Motor neuron (in vitro differentiated cells): Measurements from ENCODE around the gene BORCS8. TPM values are rescaled to one million over a fixed set of nuclear protein-coding genes. Genes with fewer than 3 reads are reported as not detected.
"Not testable (repeated sequence)": the region's sequence is repeated elsewhere in the genome, so short reads cannot be mapped to it uniquely, and the experiment has no call there.

ENCODE experiments used
- ATAC-seq, 8 experiments: fragments of 200-7000 bp; cut with Tn5 transposase; replicated peaks in 6 of 8; 2 replicates each; pipeline ENCODE4 v1.8.0; 2021; ENCODE audit warnings: mild to moderate bottlenecking in 8 of 8, moderate library complexity in 8 of 8
- H3K27ac ChIP-seq, 2 donors: fragments of 250-450 bp; sonication (Bioruptor Pico); 2 replicates each; pipeline ENCODE4 v1.9.0; 2021; ENCODE audit warnings: antibody characterized with exemption in 2 of 2, mild to moderate bottlenecking in 2 of 2, moderate library complexity in 1 of 2
- H3K4me1 ChIP-seq, 2 donors: fragments of 250-450 bp; sonication (Bioruptor Pico); replicated peaks in 1 of 2; 2 replicates each; pipeline ENCODE4 v1.6.1; 2021; ENCODE audit warnings: antibody characterized with exemption in 2 of 2, mild to moderate bottlenecking in 2 of 2, moderate library complexity in 1 of 2
- H3K4me3 ChIP-seq, 5 donors: fragments of 250-450 bp; sonication (Bioruptor Pico); 2 replicates each; pipeline ENCODE4 v1.9.0; 2021; ENCODE audit warnings: antibody characterized with exemption in 5 of 5, mild to moderate bottlenecking in 5 of 5, moderate library complexity in 4 of 5
- WGBS, 10 experiments: fragments of 450-650 bp; shearing (Covaris generic); methylation state at CpG; one replicate each; pipeline ENCODE4 v1.0.0; 2022; 5-methylcytosine and 5-hydroxymethylcytosine counted together
- in situ Hi-C, 9 experiments: fragments of 400-800 bp; cut with MboI; loops; one replicate each; pipeline ENCODE4 v1.15.0; 2021; ENCODE audit warnings: low sequenced_read_pairs in 9 of 9, low pct_unique_long_range_greater_than_20kb in 2 of 9; ENCODE audit not compliant: unreplicated experiment in 9 of 9
- total RNA-seq, 8 experiments: library from RNA; unstranded; fragments of 300-600 nt; gene quantifications; 2 replicates each; pipeline versions ENCODE4 v1.2.3 to v1.2.4, GENCODE V29; 2022

BORCS8 gene
- total RNA-seq, 8 experiments from 2014 or later, result 15.3 to 25.8 (median 19.8) TPM

DNA sequence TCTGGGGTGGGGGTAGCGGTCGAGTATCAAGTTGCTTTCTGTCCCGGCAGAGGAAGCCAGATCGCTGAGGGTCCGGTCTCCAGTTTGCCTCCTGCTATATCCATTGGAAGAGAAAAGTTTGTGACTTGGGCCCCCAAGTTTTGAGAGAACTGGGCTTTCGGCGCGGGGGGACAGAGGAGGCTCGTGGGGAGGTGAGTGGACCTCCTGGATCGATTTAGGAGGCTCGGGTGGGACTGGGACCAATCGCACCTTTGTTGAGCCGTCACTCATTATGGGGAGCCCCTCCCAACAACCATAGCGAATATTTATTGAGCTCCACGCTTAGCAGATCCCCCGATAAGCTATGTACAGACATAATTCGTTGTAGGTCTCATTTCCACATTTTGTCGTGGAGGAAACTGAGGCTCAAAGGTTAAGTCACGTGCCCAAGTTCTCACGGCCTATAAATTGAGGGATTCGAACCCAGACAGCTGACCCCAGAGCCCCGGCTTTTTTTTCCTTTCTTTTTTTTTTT lies 1.0 kb upstream of the BORCS8 start:
- ATAC-seq, result peak in 3 of 8 experiments; percentile 6 to 11 (median 6)
- Histone ChIP-seq H3K4me1 (peaks cover 5 to 7% of the 10 kb centered on the region in 2 donors), H3K27ac (peak overlapping the region in 1 of 2 donors; percentile 28), H3K4me3 (peak overlapping the region; percentile 69 to 99 (median 87))
- 0 to 6% (median 3%) methylated on average over 2 to 13 of the region's 22 CpGs; no CpG with 5 or more reads in 1 of the 10 experiments for WGBS, 10 experiments
- in situ Hi-C loops, result no loop called here

GRCh38 chr19:19191768-19192077 lies 229 bp downstream of the BORCS8 start:
- in situ Hi-C loops, result no loop called here
- whole genome bisulfite sequencing, 10 experiments, result 0% methylated on average over 3 to 8 of the region's 17 CpGs; no CpG with 5 or more reads in 7 of the 10 experiments
- peak overlapping the region; percentile 69 to 99 (median 87) for H3K4me3 ChIP-seq
- H3K27ac ChIP-seq, result peak overlapping the region; percentile 86 to 92
- ATAC-seq, result peak in 2 of 8 experiments; percentile 3 to 5
- peaks cover 5 to 7% of the 10 kb centered on the region in 2 donors for H3K4me1 ChIP-seq

- H3K4me3 ChIP-seq, result no peak overlapping the region
- 80 to 100% (median 88%) methylated on average over 1 to 4 of the region's 14 CpGs; no CpG with 5 or more reads in 6 of the 10 experiments for WGBS, 10 experiments
- in situ Hi-C loops, result no loop called here
- H3K27ac ChIP-seq, result no peak overlapping the region
- ATAC-seq, result no peak
- peaks cover 4 to 5% of the 10 kb centered on the region in 2 donors for H3K4me1 ChIP-seq
Measured at GRCh38 chr19:19186742-19187141, 5.2 kb downstream of the BORCS8 start.

DNA sequence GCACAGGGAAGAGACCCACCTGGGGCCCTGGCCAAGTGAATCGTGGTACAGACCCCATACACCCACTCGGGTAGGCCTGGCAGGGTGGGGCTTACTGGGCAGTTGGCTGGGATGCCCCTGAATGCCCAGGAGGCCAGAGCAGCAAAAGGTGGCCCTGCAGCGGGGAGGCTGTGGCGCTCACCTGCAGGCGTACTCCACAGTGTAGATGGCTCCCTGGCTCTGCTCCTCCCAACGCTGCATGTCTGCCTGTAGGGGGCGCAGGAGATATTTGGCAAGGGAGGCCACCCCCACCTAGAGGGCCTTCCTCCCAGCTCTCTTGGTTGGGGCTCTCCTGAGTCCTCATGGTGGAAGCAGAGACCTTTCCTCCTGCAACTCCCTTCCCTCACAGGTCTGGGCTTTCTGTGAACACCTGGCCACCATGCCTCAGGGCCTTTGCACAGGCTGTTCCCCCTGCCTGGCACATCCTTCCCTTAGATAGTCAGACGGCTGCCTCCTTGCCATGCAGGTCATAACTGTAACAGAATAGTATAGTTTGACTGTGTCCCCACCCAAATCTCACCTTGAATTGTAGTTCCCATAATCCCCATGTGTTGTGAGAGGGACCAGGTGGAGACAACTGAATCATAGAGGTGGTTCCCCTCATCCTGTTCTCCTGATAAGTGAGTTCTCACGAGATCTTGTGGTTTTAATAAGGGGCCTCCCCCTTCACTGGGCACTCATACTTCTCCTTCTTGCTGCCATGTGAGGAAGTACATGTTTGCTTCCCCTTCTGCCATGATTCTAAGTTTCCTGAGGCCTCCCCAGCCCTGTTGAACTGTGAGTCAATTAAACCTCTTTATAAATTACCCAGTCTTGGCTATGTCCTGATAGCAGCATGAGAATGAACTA lies 5.9 kb downstream of the BORCS8 start:
- H3K27ac ChIP-seq, result no peak overlapping the region
- 72 to 100% (median 80%) methylated on average over 1 to 5 of the region's 9 CpGs; no CpG with 5 or more reads in 7 of the 10 experiments for WGBS, 10 experiments
- in situ Hi-C loops, result no loop called here
- H3K4me1 ChIP-seq, result peaks cover 2 to 4% of the 10 kb centered on the region in 2 donors
- ATAC-seq, result peak in 6 of 8 experiments; percentile 13 to 100 (median 66)
- H3K4me3 ChIP-seq, result no peak overlapping the region

GRCh38 chr19:19181488-19181998 lies 10.4 kb downstream of the BORCS8 start:
- in situ Hi-C loops, result no loop called here
- 68 to 100% (median 91%) methylated on average over 1 to 8 of the region's 9 CpGs; no CpG with 5 or more reads in 2 of the 10 experiments for WGBS, 10 experiments
- no peak overlapping the region for H3K27ac ChIP-seq
- no peak for ATAC-seq
- H3K4me3 ChIP-seq, result no peak overlapping the region
- no peaks in the 10 kb centered on the region for H3K4me1 ChIP-seq

- Histone ChIP-seq H3K27ac (no peak overlapping the region), H3K4me1 (no peaks in the 10 kb centered on the region), H3K4me3 (no peak overlapping the region)
- in situ Hi-C loops, result no loop called here
- 50 to 100% (median 91%) methylated on average over 1 to 7 of the region's 17 CpGs; no CpG with 5 or more reads in 2 of the 10 experiments for WGBS, 10 experiments
- peak in 2 of 8 experiments; percentile 12 to 71 for ATAC-seq
Measured at GRCh38 chr19:19179548-19180441, 12.2 kb downstream of the BORCS8 start.

GRCh38 chr19:19176950-19177349 lies 15.0 kb downstream of the BORCS8 start:
- no peak overlapping the region for H3K4me3 ChIP-seq
- no peak overlapping the region for H3K27ac ChIP-seq
- H3K4me1 ChIP-seq, result peaks cover 0 to 4% of the 10 kb centered on the region in 2 donors
- no peak for ATAC-seq
- WGBS, 10 experiments, result 75 to 100% (median 80%) methylated on average over 1 to 4 of the region's 8 CpGs; no CpG with 5 or more reads in 6 of the 10 experiments
- in situ Hi-C loops, result no loop called here

GRCh38 chr19:19173243-19173642 lies 18.7 kb downstream of the BORCS8 start:
- WGBS, 10 experiments, result 53 to 100% (median 76%) methylated on average over 1 to 2 of the region's 5 CpGs; no CpG with 5 or more reads in 3 of the 10 experiments
- not testable (repeated sequence) for H3K4me1 ChIP-seq, H3K4me3 ChIP-seq, H3K27ac ChIP-seq, ATAC-seq
- in situ Hi-C loops, result loop anchor here in 1 of 9 experiments (25.0 kb wide), 1 partner anchor 314 kb away; no protein-coding TSS in a partner anchor

- in situ Hi-C loops, result loop anchor here in 1 of 9 experiments (25.0 kb wide), 1 partner anchor 315 kb away; no protein-coding TSS in a partner anchor
- peak in 5 of 8 experiments; percentile 7 to 51 (median 41) for ATAC-seq
- Histone ChIP-seq H3K4me1 (peaks cover 7% of the 10 kb centered on the region in 2 donors), H3K27ac (no peak overlapping the region), H3K4me3 (no peak overlapping the region)
- WGBS, 10 experiments, result 0 to 50% methylated on average over 1 to 3 of the region's 8 CpGs; no CpG with 5 or more reads in 8 of the 10 experiments
Measured at GRCh38 chr19:19171821-19172532, 20.0 kb downstream of the BORCS8 start.

- in situ Hi-C loops, result loop anchor here in 1 of 9 experiments (25.0 kb wide), 1 partner anchor 316 kb away; no protein-coding TSS in a partner anchor
- ATAC-seq, result no peak
- 80 to 92% (median 88%) methylated on average over 1 to 4 of the region's 6 CpGs; no CpG with 5 or more reads in 6 of the 10 experiments for WGBS, 10 experiments
Measured at GRCh38 chr19:19170873-19171672, 20.9 kb downstream of the BORCS8 start.

More at GRCh38 chr19:19170873-19171672, 20.9 kb downstream of the BORCS8 start:
- no peak overlapping the region for H3K27ac ChIP-seq
- H3K4me1 ChIP-seq, result peaks cover 7% of the 10 kb centered on the region in 2 donors
- no peak overlapping the region for H3K4me3 ChIP-seq
